ENCODE data around the gene TTLL4. TPM values are rescaled to one million over a fixed set of nuclear protein-coding genes. Genes with fewer than 3 reads are reported as not detected.

The TTLL4 gene
- total and polyA plus RNA-seq, 5 experiments from 2014 or later = 2.2 to 23.1 (median 5.4) TPM

GRCh38 chr2:218720048-218721041 lies 9.7 kb downstream of the TTLL4 start:
- H3K36me3 Mint-ChIP-seq = peaks cover 0 to 30% (median 17%) of the 10 kb centered on the region in 3 donors
- no peaks in the 10 kb centered on the region for H3K27me3 Mint-ChIP-seq
- POLR2A ChIA-PET = no interaction called here
- peaks cover 20 to 27% (median 21%) of the 10 kb centered on the region in 4 donors for H3K4me1 Mint-ChIP-seq
- DNase-seq (no peak), ATAC-seq (no peak)
- H3K4me3 Mint-ChIP-seq = no peak overlapping the region
- no peak overlapping the region for H3K27ac Mint-ChIP-seq
- H3K9me3 Mint-ChIP-seq = peaks cover 0 to 4% (median 0%) of the 10 kb centered on the region in 9 donors

- POLR2A ChIA-PET = interaction anchor here (0.6 kb wide), 1 partner anchor 256 kb away, joined by 3 read pairs; no protein-coding TSS in a partner anchor
- DNase-seq (no peak), ATAC-seq (no peak)
- Mint-ChIP-seq H3K4me3 (no peak overlapping the region), H3K36me3 (peaks cover 5 to 30% (median 20%) of the 10 kb centered on the region in 3 donors), H3K4me1 (peaks cover 20 to 27% (median 21%) of the 10 kb centered on the region in 4 donors), H3K9me3 (peaks cover 0 to 14% (median 5%) of the 10 kb centered on the region in 9 donors), H3K27me3 (no peaks in the 10 kb centered on the region), H3K27ac (no peak overlapping the region)
Measured at GRCh38 chr2:218721488-218721887, 10.9 kb downstream of the TTLL4 start.

- DNase-seq (no peak), ATAC-seq (no peak)
- Mint-ChIP-seq H3K4me3 (no peak overlapping the region), H3K36me3 (peaks cover 5 to 27% (median 21%) of the 10 kb centered on the region in 3 donors), H3K27me3 (no peaks in the 10 kb centered on the region), H3K4me1 (peaks cover 20 to 27% (median 21%) of the 10 kb centered on the region in 4 donors), H3K27ac (peak overlapping the region in 1 of 10 donors; percentile 60), H3K9me3 (peaks cover 0 to 16% (median 6%) of the 10 kb centered on the region in 9 donors)
- POLR2A ChIA-PET = interaction anchor here (0.6 to 1.9 kb wide), 2 partner anchors 11 to 256 kb away, joined by 3 to 5 read pairs; partner anchors contain the start of gene TTLL4
Measured at GRCh38 chr2:218721934-218722333, 11.3 kb downstream of the TTLL4 start.

- no peaks in the 10 kb centered on the region for H3K27me3 Mint-ChIP-seq
- H3K9me3 Mint-ChIP-seq = peaks cover 0 to 20% (median 8%) of the 10 kb centered on the region in 9 donors
- H3K36me3 Mint-ChIP-seq = peaks cover 5 to 26% (median 22%) of the 10 kb centered on the region in 3 donors
- peak overlapping the region in 4 of 10 donors; percentile 4 to 44 (median 38) for H3K27ac Mint-ChIP-seq
- POLR2A ChIA-PET = interaction anchor here (0.6 to 1.9 kb wide), 2 partner anchors 12 to 257 kb away, joined by 3 to 5 read pairs; partner anchors contain the start of gene TTLL4
- peaks cover 20 to 27% (median 21%) of the 10 kb centered on the region in 4 donors for H3K4me1 Mint-ChIP-seq
- ATAC-seq (no peak), DNase-seq (no peak)
- no peak overlapping the region for H3K4me3 Mint-ChIP-seq
Measured at GRCh38 chr2:218722419-218722818, 11.8 kb downstream of the TTLL4 start.

- no peaks in the 10 kb centered on the region for H3K27me3 Mint-ChIP-seq
- no peak for DNase-seq
- peaks cover 19 to 27% (median 21%) of the 10 kb centered on the region in 4 donors for H3K4me1 Mint-ChIP-seq
- H3K9me3 Mint-ChIP-seq = peaks cover 0 to 26% (median 8%) of the 10 kb centered on the region in 9 donors
- no peak overlapping the region for H3K4me3 Mint-ChIP-seq
- H3K36me3 Mint-ChIP-seq = peaks cover 9 to 25% (median 24%) of the 10 kb centered on the region in 3 donors
- H3K27ac Mint-ChIP-seq = peak overlapping the region in 5 of 10 donors; percentile 4 to 58 (median 36)
- ATAC-seq = no peak
- POLR2A ChIA-PET = interaction anchor here (1.9 kb wide), 1 partner anchor 12 kb away, joined by 5 read pairs; the partner anchor contains the start of gene TTLL4
Measured at GRCh38 chr2:218722876-218723785, 12.5 kb downstream of the TTLL4 start.

GRCh38 chr2:218726004-218726574 lies 15.5 kb downstream of the TTLL4 start:
- Mint-ChIP-seq H3K27me3 (no peaks in the 10 kb centered on the region), H3K4me3 (no peak overlapping the region), H3K4me1 (peaks cover 12 to 20% (median 18%) of the 10 kb centered on the region in 4 donors), H3K27ac (peak overlapping the region in 1 of 10 donors; percentile 19), H3K36me3 (peaks cover 9 to 29% (median 26%) of the 10 kb centered on the region in 3 donors), H3K9me3 (peaks cover 0 to 26% (median 8%) of the 10 kb centered on the region in 9 donors)
- DNase-seq (no peak), ATAC-seq (no peak)
- POLR2A ChIA-PET = interaction anchor here (0.7 kb wide), 1 partner anchor 19 kb away, joined by 5 read pairs; no protein-coding TSS in a partner anchor

GRCh38 chr2:218727502-218728165 lies 17.0 kb downstream of the TTLL4 start:
- H3K4me3 Mint-ChIP-seq = no peak overlapping the region
- POLR2A ChIA-PET = no interaction called here
- H3K27me3 Mint-ChIP-seq = no peaks in the 10 kb centered on the region
- ATAC-seq (no peak), DNase-seq (no peak)
- peaks cover 9 to 37% (median 29%) of the 10 kb centered on the region in 3 donors for H3K36me3 Mint-ChIP-seq
- peaks cover 6 to 22% (median 19%) of the 10 kb centered on the region in 4 donors for H3K4me1 Mint-ChIP-seq
- peak overlapping the region in 1 of 10 donors; percentile 37 for H3K27ac Mint-ChIP-seq
- H3K9me3 Mint-ChIP-seq = peaks cover 0 to 26% (median 8%) of the 10 kb centered on the region in 9 donors

GRCh38 chr2:218729640-218730039 lies 19.0 kb downstream of the TTLL4 start:
- Mint-ChIP-seq H3K4me3 (no peak overlapping the region), H3K4me1 (peaks cover 10 to 29% (median 18%) of the 10 kb centered on the region in 4 donors), H3K27me3 (no peaks in the 10 kb centered on the region), H3K36me3 (peaks cover 9 to 39% (median 29%) of the 10 kb centered on the region in 3 donors), H3K9me3 (peaks cover 0 to 26% (median 8%) of the 10 kb centered on the region in 9 donors), H3K27ac (no peak overlapping the region)
- ATAC-seq (no peak), DNase-seq (no peak)
- POLR2A ChIA-PET = no interaction called here

- Mint-ChIP-seq H3K9me3 (peaks cover 0 to 7% (median 3%) of the 10 kb centered on the region in 9 donors), H3K4me3 (no peak overlapping the region), H3K4me1 (peaks cover 10 to 29% (median 19%) of the 10 kb centered on the region in 4 donors), H3K36me3 (peaks cover 4 to 45% (median 15%) of the 10 kb centered on the region in 3 donors), H3K27ac (no peak overlapping the region), H3K27me3 (no peaks in the 10 kb centered on the region)
- DNase-seq (no peak), ATAC-seq (no peak)
- POLR2A ChIA-PET = no interaction called here
Measured at GRCh38 chr2:218732052-218732760, 21.6 kb downstream of the TTLL4 start.

- Mint-ChIP-seq H3K27me3 (no peaks in the 10 kb centered on the region), H3K27ac (no peak overlapping the region), H3K4me1 (peaks cover 10 to 29% (median 19%) of the 10 kb centered on the region in 4 donors), H3K36me3 (peaks cover 2 to 42% (median 15%) of the 10 kb centered on the region in 3 donors), H3K4me3 (no peak overlapping the region), H3K9me3 (peaks cover 0 to 3% (median 1%) of the 10 kb centered on the region in 9 donors)
- ATAC-seq = no peak
- POLR2A ChIA-PET = no interaction called here
- DNase-seq = no peak
Measured at GRCh38 chr2:218732761-218733158, 22.1 kb downstream of the TTLL4 start.
